NCI-H146 treated with DMSO at 0.1 percent for 48 hours (cell line): ENCODE results near the gene SLC22A31.

ENCODE experiments used
- DNase-seq: peaks from one replicate; lab custom pipeline; 2025; ENCODE audit not compliant: unreplicated experiment; lab: John Stamatoyannopoulos, UW

The SLC22A31 gene

GRCh38 chr16:89217138-89217387 lies 16.7 kb upstream of the SLC22A31 start:
- DNase-seq, result no peak

DNA sequence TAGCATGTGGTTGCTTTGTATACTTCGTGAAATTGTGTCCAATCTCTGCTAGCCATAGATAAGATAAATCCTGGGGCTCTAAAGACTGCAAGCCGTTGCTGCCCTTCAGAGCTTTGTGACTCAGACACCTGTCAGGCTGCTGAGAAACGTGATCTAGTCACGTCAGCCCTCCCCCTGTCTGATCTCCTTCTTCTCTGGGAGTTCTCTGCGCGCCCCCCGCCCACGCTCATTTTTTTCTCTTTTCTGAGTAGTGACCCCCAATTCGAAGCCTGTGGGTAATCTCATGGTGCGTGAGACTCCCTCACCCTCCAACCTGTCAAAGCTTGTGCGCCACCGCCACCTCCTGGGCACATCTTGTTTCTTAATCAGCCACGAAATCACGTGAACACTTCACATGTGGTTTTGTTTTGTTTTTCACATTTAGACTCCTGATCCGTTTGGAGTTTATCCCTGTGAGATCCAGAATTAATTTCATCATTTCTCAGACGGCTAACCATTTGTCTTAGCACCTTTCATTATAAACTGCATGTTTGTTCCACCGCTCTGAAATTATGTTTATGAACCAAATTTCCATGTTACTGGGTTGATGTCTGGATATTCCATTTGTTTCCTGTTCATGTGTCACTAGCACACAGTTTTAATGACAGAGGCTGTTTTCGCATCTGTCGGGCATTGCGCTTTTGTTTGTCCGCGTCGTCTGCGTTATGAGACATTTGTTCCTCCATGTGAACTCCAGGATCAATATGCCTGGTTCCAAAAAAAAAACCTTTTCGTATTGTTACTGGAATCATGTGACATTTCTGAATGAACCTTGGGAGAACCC lies 16.2 kb upstream of the SLC22A31 start:
- peak; percentile 17 for DNase-seq

DNA sequence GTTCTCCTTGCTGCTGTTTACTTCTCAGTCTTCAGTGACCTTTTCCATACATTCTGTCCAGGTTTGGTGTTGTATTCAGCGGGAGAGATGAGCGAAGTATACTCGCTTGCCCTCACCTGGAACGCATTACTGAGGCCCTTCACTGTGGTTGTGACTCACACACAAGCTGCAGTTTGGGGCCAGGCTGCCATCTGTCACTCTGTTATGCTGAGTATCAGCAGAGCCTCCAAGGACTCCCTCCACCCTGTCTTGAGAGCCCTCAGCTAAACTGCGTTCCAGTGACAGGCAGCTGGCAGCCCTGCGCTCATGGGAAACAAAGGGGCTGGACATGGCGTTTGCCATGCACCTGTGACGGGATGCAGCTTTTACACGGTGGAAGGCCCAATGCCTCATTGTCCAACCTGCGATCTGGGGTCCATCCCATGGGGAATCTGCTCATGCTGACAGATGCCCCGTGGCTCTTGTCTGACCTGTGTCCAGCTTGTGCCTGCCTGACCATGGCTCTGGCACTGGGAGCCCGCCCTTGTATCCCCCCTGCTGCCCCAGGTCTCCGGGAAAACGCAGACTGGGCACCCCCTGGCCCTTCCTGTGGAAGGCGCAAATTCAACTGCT lies 10.7 kb upstream of the SLC22A31 start:
- DNase-seq, result no peak

DNA sequence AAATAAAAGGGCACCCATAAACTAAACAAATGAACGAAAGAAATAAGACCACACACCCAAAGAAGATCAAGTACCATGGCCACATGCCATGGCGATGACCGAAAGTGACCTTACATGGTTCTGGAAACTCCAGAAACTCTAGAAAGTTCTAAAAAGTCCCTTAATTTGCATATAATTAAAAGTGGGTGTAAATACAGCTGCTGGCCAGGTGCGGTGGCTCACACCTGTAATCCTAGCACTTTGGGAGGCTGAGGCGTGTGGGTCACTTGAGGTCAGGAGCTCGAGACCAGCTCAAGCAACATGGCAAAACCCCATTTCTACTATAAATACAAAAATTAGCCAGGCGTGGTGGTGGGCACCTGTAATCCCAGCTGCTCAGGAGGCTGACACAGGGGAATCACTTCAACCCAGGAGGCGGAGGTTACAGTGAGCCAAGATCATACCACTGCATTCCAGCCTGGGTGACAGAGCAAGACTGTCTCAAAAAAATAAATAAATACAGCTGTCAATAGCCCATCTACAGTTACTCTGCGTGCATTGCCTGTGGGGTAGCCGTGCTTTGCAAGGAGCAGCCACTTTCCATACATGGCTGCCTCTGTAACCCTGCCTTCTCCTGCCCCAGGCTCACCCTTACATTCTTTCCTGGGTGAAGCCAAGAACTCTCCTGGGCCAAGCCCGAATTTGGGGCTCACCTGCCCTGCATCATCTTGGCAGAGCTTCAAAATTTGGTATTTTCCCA lies 10.0 kb upstream of the SLC22A31 start:
- no peak for DNase-seq

DNA sequence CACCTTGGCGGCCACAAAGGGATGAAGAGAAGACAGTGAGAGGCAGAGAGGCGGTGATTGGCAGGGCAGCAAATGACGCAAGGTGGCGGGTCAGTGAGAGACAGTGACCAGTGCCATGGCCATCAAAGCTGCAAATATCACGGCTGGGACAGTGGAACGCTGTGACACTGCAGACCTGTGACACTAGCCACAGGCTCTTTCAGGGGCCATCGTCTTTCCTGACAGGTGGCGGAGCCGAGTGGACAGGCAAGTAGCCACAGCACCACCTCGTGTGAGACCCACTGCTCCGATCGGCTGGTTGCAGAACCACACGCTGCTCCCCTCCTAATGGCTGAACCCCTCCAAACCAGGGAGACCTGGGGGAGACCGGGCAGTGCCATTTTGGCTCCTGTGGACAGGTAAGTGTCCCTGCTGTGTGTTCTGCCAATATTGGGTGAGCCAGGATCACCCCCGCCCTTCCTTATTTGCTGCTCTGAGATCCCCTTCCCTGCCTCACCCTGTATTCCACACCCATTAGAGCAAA lies 9.2 kb upstream of the SLC22A31 start:
- DNase-seq, result no peak

- no peak for DNase-seq
Measured at GRCh38 chr16:89207993-89208392, 7.7 kb upstream of the SLC22A31 start.

- DNase-seq, result no peak
Measured at GRCh38 chr16:89202422-89203215, 2.3 kb upstream of the SLC22A31 start.

- DNase-seq, result peak; percentile 27
Measured at GRCh38 chr16:89201439-89202377, 1.4 kb upstream of the SLC22A31 start.

GRCh38 chr16:89200850-89201411 lies 594 bp upstream of the SLC22A31 start:
- no peak for DNase-seq

DNA sequence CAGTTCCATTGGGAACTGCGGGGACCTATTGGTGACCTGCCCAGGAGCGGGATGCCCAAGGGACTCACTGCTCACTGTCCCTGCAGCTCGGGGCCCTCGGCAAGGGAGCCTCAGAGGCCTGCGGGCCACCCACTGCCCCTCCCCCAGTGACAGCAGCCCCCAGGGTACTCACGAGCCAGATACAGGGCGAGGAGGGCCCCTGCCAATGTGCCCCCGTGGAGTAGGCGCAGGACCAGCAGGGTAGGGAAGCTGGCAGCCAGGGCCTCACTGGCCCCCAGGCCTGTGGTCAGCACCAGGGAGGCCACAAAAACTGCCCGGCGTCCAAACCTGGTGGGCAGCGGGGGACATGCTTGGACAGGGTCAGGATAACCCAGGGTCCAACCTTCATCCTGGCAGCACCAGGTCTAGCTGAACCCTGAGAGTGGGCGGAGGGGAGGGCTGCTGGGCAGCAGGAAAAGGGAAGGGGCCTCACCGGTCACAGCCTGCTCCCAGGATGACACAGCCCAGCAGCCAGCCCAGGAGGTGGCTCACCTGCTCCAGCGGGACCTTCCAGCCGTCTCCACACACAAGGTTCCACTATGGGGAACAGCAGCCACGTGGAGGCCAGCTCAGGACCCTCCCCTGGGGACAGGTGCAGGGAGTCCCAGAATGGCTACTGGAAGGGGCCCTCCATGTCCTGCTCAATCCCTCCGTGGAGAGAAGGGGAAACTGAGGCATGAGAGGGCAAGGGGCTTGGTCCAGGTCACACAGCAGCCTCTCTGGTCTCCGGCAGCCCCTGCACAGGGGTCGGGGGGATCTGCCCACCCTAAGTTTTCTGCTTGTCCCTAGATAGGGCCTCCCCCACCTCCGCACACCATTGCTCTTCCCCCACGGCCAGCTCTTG lies 855 bp downstream of the SLC22A31 start:
- DNase-seq, result no peak

DNA sequence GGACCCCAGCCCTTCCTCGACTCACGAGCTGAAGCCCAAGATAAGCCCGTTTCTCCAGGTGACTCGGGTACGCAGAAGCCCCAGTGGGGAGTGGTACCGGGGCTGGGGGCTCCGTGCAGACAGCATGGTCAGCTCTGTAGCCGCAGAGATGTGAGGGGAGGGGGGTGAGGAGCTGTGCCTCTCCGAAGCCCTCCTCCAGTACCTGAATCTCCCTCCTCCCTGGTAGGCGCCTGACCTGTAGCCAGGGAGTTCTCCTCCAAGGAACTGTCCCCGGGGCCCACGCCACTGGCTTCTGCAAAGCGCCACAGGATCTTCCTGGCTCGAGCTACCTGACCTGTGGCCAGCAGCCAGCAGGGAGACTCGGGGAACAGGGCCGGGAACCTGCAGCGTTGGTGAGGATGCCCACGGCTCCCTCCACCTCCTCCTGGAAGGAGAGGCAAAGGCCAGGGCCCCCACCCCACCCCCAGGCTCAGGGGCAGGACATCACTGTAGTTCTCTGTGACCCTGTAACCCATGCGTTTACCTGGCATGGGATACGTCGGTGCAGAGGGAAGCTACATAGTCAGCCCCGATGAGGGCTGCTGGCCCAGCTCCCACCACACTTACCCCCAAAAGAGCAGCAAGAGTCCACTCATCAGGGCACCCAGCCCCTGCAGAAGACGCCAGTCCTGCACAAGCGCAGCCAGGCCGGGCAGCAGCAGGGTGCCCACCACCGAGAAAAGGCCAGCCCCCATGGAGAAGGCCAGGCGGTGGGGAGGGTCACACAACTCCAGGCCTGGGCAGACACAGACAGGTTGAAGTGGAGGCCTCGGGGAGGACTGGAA lies 1.7 kb downstream of the SLC22A31 start:
- DNase-seq, result no peak

DNA sequence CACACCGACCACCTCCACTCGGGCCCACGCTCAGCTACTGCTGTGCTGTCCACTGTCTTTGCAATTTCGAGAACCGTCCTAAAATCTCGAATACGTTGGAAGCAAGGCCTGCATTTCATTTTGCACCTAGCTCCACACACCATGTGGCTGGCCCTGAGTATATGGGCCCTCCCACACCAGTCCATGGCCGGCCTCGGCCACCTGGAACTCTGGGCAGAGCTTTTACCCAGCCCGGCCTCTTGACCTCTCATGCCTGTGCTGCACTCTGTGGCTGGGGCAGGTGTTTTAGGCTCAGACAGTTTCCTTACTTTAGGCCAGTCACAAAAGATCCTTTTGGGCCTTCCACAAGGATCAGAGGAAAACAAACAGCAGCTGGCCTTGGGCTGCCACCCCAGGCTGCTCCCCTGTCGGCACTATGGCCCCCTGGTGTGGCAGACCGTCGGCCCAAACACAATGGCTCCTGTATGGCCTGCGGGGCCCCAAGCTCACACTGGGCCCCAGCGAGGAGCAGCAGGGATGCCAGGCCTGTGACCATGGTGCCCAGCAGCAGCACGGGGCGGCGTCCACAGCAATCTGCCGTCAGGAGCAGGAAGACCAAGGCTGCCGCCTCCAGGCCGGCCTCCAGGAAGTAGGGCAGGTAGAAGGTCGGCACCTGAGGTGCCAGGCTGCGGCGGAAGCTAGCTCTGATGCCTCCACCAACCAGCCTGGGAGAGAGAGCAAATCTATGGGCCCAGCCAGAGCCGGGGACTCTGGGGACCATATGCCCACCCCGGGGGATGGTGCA lies 2.5 kb downstream of the SLC22A31 start:
- peak; percentile 24 for DNase-seq

- no peak for DNase-seq
Measured at GRCh38 chr16:89197033-89197632, 3.2 kb downstream of the SLC22A31 start.

DNA sequence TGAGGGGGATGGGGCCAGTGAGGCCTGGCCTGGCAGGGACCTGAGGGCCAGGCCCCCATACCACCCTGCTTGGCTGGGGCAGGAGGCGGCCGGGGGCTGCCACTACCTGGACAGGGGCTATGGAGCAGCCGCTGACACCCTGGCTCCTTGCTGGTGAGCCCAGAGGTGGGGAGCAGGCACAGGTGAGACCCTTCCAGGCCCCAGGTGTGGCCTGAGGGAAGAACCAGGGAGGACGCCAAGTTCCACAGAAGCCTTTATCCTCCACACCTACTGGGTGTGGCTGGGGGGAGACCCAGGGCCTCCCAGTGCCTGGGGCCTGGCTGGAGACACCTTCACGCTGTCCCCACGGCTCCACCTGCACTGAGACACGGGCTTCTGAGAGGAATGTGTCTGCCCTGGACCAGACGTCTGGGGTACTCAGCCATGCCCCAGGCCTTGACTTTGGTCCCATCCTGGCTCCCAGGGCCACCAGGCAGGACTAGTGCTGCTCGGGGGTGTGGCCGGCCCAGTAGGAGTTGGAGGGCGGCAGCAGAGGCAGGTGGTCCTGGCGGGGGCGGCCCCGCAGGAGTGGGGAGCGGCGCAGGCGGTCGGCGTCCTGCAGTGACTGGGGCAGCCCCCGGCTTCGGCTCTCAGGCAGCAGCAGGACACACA lies 4.7 kb downstream of the SLC22A31 start:
- DNase-seq, result no peak

DNA sequence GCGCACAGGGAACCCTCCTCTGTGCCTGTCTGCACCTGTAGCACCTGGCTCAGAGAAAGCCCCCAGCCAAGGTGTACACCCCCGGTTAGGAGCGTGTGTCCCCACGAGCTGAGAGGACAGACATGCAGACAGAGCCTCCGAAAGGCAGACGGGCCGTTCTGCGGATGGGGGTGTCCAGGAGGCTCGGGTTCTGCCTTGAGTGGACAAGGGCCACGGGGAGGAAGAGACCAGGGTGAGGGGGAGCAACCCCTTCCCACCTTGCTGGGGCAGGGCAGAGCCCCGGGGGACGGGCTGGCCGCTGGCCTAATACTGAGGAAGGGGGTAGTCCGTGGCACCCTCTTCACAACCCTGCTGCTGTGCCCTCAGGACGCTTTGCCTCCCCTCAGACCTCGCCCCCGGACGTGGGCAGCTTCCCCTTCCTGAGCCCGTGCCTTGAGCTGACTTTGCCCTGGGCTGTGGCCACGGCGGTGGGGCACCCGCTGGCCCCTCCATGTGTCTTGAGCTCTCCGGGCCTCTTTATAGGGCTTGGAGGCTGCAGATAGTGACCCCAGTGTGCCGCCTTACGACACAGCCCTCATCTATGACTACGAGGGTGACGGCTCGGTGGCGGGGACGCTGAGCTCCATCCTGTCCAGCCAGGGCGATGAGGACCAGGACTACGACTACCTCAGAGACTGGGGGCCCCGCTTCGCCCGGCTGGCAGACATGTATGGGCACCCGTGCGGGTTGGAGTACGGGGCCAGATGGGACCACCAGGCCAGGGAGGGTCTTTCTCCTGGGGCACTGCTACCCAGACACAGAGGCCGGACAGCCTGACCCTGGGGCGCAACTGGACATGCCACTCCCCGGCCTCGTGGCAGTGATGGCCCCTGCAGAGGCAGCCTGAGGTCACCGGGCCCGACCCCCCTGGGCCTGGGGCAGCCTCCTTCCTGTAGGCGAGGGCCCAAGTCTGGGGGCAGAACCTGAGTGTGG lies 5.7 kb downstream of the SLC22A31 start:
- DNase-seq, result no peak
